ENCODE results near the gene USP17L25.
"Not testable (repeated sequence)": the region's sequence is repeated elsewhere in the genome, so short reads cannot be mapped to it uniquely, and the experiment has no call there.

USP17L25 gene, protein sequence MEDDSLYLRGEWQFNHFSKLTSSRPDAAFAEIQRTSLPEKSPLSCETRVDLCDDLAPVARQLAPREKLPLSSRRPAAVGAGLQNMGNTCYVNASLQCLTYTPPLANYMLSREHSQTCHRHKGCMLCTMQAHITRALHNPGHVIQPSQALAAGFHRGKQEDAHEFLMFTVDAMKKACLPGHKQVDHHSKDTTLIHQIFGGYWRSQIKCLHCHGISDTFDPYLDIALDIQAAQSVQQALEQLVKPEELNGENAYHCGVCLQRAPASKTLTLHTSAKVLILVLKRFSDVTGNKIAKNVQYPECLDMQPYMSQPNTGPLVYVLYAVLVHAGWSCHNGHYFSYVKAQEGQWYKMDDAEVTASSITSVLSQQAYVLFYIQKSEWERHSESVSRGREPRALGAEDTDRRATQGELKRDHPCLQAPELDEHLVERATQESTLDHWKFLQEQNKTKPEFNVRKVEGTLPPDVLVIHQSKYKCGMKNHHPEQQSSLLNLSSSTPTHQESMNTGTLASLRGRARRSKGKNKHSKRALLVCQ

DNA sequence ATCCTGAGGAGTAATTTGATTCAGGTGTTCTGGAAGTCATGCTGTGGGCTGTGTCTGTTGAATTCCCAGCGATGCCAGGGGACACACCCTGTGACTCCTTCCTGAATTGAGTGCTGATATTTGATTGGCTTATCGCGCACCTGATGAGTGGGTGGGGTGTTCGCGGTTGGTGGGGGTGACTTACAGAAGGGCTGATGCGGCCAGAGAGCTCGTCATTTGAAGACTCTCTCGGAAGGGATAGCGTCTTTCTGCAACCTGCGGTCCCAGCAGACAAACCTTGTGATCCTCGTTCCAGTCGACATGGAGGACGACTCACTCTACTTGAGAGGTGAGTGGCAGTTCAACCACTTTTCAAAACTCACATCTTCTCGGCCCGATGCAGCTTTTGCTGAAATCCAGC lies at the start of gene USP17L25:
Gene USP17L25 (plus strand): TSS at position 301 of the 400 bp plus-strand sequence. CDS start 0 bp downstream, at position 301.
- DNase-seq (ENCODE audit: low read depth, low spot score); POLR2A ChIA-PET; CTCF ChIA-PET; H3K4me3 ChIP-seq (ENCODE audit: low read depth, low read length): not testable (repeated sequence)

- DNase-seq (ENCODE audit: low read depth, low spot score); POLR2A ChIA-PET; H3K4me3 ChIP-seq (ENCODE audit: low read depth, low read length); CTCF ChIA-PET: not testable (repeated sequence)
These were observed 5.5 kb upstream of the USP17L25 start for GRCh38 chr4:9324191-9324590.

- CTCF ChIA-PET; POLR2A ChIA-PET; DNase-seq (ENCODE audit: low read depth, low spot score); H3K4me3 ChIP-seq (ENCODE audit: low read depth, low read length): not testable (repeated sequence)
These were observed 4.8 kb upstream of the USP17L25 start, which contains the start of gene USP17L24 for GRCh38 chr4:9324865-9325264. Gene USP17L24, plus strand, starts transcription at chr4:9325165. Its CDS starts 0 bp downstream, at chr4:9325165.

DNA sequence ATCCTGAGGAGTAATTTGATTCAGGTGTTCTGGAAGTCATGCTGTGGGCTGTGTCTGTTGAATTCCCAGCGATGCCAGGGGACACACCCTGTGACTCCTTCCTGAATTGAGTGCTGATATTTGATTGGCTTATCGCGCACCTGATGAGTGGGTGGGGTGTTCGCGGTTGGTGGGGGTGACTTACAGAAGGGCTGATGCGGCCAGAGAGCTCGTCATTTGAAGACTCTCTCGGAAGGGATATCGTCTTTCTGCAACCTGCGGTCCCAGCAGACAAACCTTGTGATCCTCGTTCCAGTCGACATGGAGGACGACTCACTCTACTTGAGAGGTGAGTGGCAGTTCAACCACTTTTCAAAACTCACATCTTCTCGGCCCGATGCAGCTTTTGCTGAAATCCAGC lies 4.6 kb downstream of the USP17L25 start, which contains the start of gene USP17L26:
Gene USP17L26 (plus strand): TSS at position 301 of the 400 bp plus-strand sequence. CDS start 0 bp downstream, at position 301.
- POLR2A ChIA-PET; CTCF ChIA-PET; H3K4me3 ChIP-seq (ENCODE audit: low read depth, low read length); DNase-seq (ENCODE audit: low read depth, low spot score): not testable (repeated sequence)

- POLR2A ChIA-PET; CTCF ChIA-PET; H3K4me3 ChIP-seq (ENCODE audit: low read depth, low read length); DNase-seq (ENCODE audit: low read depth, low spot score): not testable (repeated sequence)
These were observed 9.4 kb downstream of the USP17L25 start, which contains the start of gene USP17L5 for GRCh38 chr4:9339103-9339502. Gene USP17L5, plus strand, starts transcription at chr4:9339403. Its CDS starts 0 bp downstream, at chr4:9339403.

DNA sequence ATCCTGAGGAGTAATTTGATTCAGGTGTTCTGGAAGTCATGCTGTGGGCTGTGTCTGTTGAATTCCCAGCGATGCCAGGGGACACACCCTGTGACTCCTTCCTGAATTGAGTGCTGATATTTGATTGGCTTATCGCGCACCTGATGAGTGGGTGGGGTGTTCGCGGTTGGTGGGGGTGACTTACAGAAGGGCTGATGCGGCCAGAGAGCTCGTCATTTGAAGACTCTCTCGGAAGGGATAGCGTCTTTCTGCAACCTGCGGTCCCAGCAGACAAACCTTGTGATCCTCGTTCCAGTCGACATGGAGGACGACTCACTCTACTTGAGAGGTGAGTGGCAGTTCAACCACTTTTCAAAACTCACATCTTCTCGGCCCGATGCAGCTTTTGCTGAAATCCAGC lies 14.1 kb downstream of the USP17L25 start, which contains the start of gene USP17L27:
Gene USP17L27 (plus strand): TSS at position 301 of the 400 bp plus-strand sequence. CDS start 0 bp downstream, at position 301.
- CTCF ChIA-PET; H3K4me3 ChIP-seq (ENCODE audit: low read depth, low read length): not testable (repeated sequence)

GRCh38 chr4:9348593-9348992 lies 18.9 kb downstream of the USP17L25 start, which contains the start of gene USP17L28:
Gene USP17L28, plus strand, starts transcription at chr4:9348893. Its CDS starts 0 bp downstream, at chr4:9348893.
- CTCF ChIA-PET; H3K4me3 ChIP-seq (ENCODE audit: low read depth, low read length); DNase-seq (ENCODE audit: low read depth, low spot score); POLR2A ChIA-PET: not testable (repeated sequence)

More for the DNA sequence above, 14.1 kb downstream of the USP17L25 start, which contains the start of gene USP17L27:
- DNase-seq (ENCODE audit: low read depth, low spot score); POLR2A ChIA-PET: not testable (repeated sequence)

DNA sequence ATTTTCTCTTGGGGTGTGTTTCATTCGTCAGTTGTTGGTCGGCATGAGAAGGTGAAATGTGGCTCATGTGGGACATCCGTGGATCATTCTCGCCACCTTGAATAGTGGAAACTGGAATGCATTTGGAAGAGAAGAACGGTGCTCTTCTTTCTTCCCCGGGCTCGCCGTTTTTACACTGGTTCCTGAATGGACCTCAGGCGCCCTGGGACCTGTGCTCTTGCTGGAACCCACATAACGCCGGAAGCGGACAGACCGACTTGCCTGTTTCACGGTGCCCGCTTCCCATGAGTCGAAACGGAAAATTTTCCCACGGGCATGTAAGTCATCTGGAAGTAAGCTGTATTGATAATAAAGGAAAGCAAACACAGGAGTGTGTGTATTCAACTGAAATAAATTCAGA lies 21.2 kb downstream of the USP17L25 start:
- DNase-seq (ENCODE audit: low read depth, low spot score); H3K4me3 ChIP-seq (ENCODE audit: low read depth, low read length); POLR2A ChIA-PET; CTCF ChIA-PET: not testable (repeated sequence)

DNA sequence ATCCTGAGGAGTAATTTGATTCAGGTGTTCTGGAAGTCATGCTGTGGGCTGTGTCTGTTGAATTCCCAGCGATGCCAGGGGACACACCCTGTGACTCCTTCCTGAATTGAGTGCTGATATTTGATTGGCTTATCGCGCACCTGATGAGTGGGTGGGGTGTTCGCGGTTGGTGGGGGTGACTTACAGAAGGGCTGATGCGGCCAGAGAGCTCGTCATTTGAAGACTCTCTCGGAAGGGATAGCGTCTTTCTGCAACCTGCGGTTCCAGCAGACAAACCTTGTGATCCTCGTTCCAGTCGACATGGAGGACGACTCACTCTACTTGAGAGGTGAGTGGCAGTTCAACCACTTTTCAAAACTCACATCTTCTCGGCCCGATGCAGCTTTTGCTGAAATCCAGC lies 23.6 kb downstream of the USP17L25 start, which contains the start of gene USP17L29:
Gene USP17L29 (plus strand): TSS at position 301 of the 400 bp plus-strand sequence. CDS start 0 bp downstream, at position 301.
- POLR2A ChIA-PET; H3K4me3 ChIP-seq (ENCODE audit: low read depth, low read length); CTCF ChIA-PET; DNase-seq (ENCODE audit: low read depth, low spot score): not testable (repeated sequence)

- POLR2A ChIA-PET; DNase-seq (ENCODE audit: low read depth, low spot score); H3K4me3 ChIP-seq (ENCODE audit: low read depth, low read length); CTCF ChIA-PET: not testable (repeated sequence)
These were observed 33.1 kb downstream of the USP17L25 start, which contains the start of gene USP17L30 for GRCh38 chr4:9362829-9363228. Gene USP17L30, plus strand, starts transcription at chr4:9363129. Its CDS starts 0 bp downstream, at chr4:9363129.

GRCh38 chr4:9379881-9380280 lies 50.2 kb downstream of the USP17L25 start:
- H3K4me3 ChIP-seq (ENCODE audit: low read depth, low read length); POLR2A ChIA-PET; DNase-seq (ENCODE audit: low read depth, low spot score); CTCF ChIA-PET: not testable (repeated sequence)

Data from AG04449 (cell line).